Calu3 (cell line): ENCODE results near the gene GDI2. TPM values are rescaled to one million over a fixed set of nuclear protein-coding genes. Genes with fewer than 3 reads are reported as not detected.

Experiments
- BruUV-seq: library from RNA; stranded (reverse); fragments of 400-500 nt; replicated peaks from 2 replicates; lab custom pipeline; 2021; lab: Mats Ljungman, UMichigan
- CTCF ChIA-PET: fragments of 300-600 bp; sonication (Branson Sonifier 250); formaldehyde crosslinking; loops from one replicate; lab custom pipeline; 2022; ENCODE audit warnings: antibody characterized with exemption; lab: Charles Lee
- DNase-seq: peaks from one replicate; pipeline ENCODE4 v3.0.0; 2022
- H3K27ac Mint-ChIP-seq: one replicate; pipeline ENCODE4 v1.8.0; 2022; ENCODE audit warnings: mixed read lengths; ENCODE audit not compliant: unreplicated experiment
- H3K27me3 Mint-ChIP-seq: one replicate; pipeline ENCODE4 v1.8.0; 2022; ENCODE audit warnings: mixed read lengths; ENCODE audit not compliant: unreplicated experiment
- H3K36me3 Mint-ChIP-seq: one replicate; pipeline ENCODE4 v1.8.0; 2022; ENCODE audit warnings: mild to moderate bottlenecking, moderate library complexity, mixed read lengths; ENCODE audit not compliant: insufficient read depth, unreplicated experiment
- H3K4me1 Mint-ChIP-seq: one replicate; pipeline ENCODE4 v1.8.0; 2022; ENCODE audit warnings: mild to moderate bottlenecking, low read depth, mixed read lengths; ENCODE audit not compliant: unreplicated experiment
- H3K4me3 Mint-ChIP-seq: one replicate; pipeline ENCODE4 v1.8.0; 2022; ENCODE audit warnings: mild to moderate bottlenecking, low read depth, moderate library complexity, mixed read lengths; ENCODE audit not compliant: unreplicated experiment
- H3K9me3 Mint-ChIP-seq: one replicate; pipeline ENCODE4 v1.8.0; 2022; ENCODE audit warnings: low read depth, mixed read lengths; ENCODE audit not compliant: unreplicated experiment
- intact Hi-C: fragments of 100-400 bp; cut with micrococcal nuclease; formaldehyde crosslinking; loops from one replicate; pipeline ENCODE4 v1.10.0; 2022; ENCODE audit not compliant: unreplicated experiment
- total RNA-seq: library from RNA; stranded (reverse); gene quantifications from 2 replicates; pipeline ENCODE4 v1.2.3, GENCODE V29; 2022
- TF ChIP-seq, protein P1 (sequence below): fragments of 200-600 bp; IDR thresholded peaks from one replicate; pipeline ENCODE4 v1.8.0; 2022; ENCODE audit warnings: antibody characterized with exemption; ENCODE audit not compliant: unreplicated experiment

Gene GDI2
- total RNA-seq, 1 experiment from 2014 or later, result 215 TPM

GRCh38 chr10:5814110-5815107, 1.2 kb upstream of the GDI2 start:
- H3K9me3 Mint-ChIP-seq, result no peaks in the 10 kb centered on the region

GRCh38 chr10:5813091-5813340, 218 bp downstream of the GDI2 start:
- Mint-ChIP-seq H3K4me3 (peak overlapping the region; percentile 86), H3K9me3 (no peaks in the 10 kb centered on the region), H3K27me3 (no peaks in the 10 kb centered on the region), H3K4me1 (peaks cover 18% of the 10 kb centered on the region), H3K36me3 (peaks cover 46% of the 10 kb centered on the region), H3K27ac (peak overlapping the region; percentile 97)
- intact Hi-C loops, result loop anchor here (5.0 kb wide), 2 partner anchors 59 to 164 kb away; partner anchors contain the start of gene IL15RA
- no TSS peak for BruUV-seq
- TF ChIP-seq, protein P1, sequence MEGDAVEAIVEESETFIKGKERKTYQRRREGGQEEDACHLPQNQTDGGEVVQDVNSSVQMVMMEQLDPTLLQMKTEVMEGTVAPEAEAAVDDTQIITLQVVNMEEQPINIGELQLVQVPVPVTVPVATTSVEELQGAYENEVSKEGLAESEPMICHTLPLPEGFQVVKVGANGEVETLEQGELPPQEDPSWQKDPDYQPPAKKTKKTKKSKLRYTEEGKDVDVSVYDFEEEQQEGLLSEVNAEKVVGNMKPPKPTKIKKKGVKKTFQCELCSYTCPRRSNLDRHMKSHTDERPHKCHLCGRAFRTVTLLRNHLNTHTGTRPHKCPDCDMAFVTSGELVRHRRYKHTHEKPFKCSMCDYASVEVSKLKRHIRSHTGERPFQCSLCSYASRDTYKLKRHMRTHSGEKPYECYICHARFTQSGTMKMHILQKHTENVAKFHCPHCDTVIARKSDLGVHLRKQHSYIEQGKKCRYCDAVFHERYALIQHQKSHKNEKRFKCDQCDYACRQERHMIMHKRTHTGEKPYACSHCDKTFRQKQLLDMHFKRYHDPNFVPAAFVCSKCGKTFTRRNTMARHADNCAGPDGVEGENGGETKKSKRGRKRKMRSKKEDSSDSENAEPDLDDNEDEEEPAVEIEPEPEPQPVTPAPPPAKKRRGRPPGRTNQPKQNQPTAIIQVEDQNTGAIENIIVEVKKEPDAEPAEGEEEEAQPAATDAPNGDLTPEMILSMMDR, result no peak
- CTCF ChIA-PET, result interaction anchor here (0.7 kb wide), 1 partner anchor 60 kb away, joined by 3 read pairs; no protein-coding TSS in a partner anchor
- DNase-seq, result no peak

More at GRCh38 chr10:5814110-5815107, 1.2 kb upstream of the GDI2 start:
- intact Hi-C loops, result loop anchor here (5.0 kb wide), 2 partner anchors 58 to 163 kb away; partner anchors contain the start of gene IL15RA
- peak overlapping the region; percentile 97 for H3K27ac Mint-ChIP-seq
- peak overlapping the region; percentile 86 for H3K4me3 Mint-ChIP-seq
- peaks cover 13% of the 10 kb centered on the region for H3K4me1 Mint-ChIP-seq
- no TSS peak for BruUV-seq
- H3K36me3 Mint-ChIP-seq, result peaks cover 32% of the 10 kb centered on the region
- DNase-seq, result peak; percentile 11
- TF ChIP-seq, protein P1, result no peak
- no peaks in the 10 kb centered on the region for H3K27me3 Mint-ChIP-seq
- CTCF ChIA-PET, result interaction anchor here (0.6 kb wide), 1 partner anchor 44 kb away, joined by 4 read pairs; no protein-coding TSS in a partner anchor

GRCh38 chr10:5812283-5813090, 747 bp downstream of the GDI2 start:
- H3K4me1 Mint-ChIP-seq, result peaks cover 21% of the 10 kb centered on the region
- H3K4me3 Mint-ChIP-seq, result peak overlapping the region; percentile 86
- CTCF ChIA-PET, result no interaction called here
- TF ChIP-seq, protein P1, result no peak
- peaks cover 47% of the 10 kb centered on the region for H3K36me3 Mint-ChIP-seq
- BruUV-seq, result no TSS peak
- no peaks in the 10 kb centered on the region for H3K9me3 Mint-ChIP-seq
- H3K27me3 Mint-ChIP-seq, result no peaks in the 10 kb centered on the region
- peak; percentile 42 for DNase-seq
- intact Hi-C loops, result loop anchor here (5.0 kb wide), 2 partner anchors 60 to 165 kb away; partner anchors contain the start of gene IL15RA
- H3K27ac Mint-ChIP-seq, result peak overlapping the region; percentile 97

DNA sequence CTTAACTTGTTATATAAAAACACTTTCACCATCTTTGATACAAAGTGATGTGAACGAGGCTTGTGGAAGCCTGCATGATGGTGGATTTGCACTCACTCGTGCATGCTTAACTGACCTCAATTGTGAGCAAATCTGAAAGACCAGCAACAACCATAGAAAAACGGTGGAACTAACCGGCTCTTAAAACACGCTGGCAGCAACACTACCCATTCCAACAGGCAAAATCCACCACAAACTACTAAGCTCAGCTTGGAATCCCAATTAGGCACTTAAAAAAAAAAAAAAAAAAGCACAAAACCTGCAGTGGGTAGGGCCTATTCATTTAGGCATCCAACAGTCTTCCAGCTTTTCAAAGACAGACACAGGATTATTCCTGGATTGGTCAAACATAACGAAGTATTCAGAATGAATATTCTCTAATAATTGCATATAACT, 1.8 kb downstream of the GDI2 start:
- H3K27ac Mint-ChIP-seq, result peak overlapping the region; percentile 97
- peak overlapping the region; percentile 86 for H3K4me3 Mint-ChIP-seq
- TF ChIP-seq, protein P1, result no peak
- H3K27me3 Mint-ChIP-seq, result no peaks in the 10 kb centered on the region
- CTCF ChIA-PET, result interaction anchor here (0.6 to 0.7 kb wide), 2 partner anchors 195 to 205 kb away, joined by 3 read pairs; no protein-coding TSS in a partner anchor
- DNase-seq, result no peak
- intact Hi-C loops, result loop anchor here (2.0 to 5.0 kb wide), 3 partner anchors 61 to 166 kb away; partner anchors contain the start of gene IL15RA
- peaks cover 26% of the 10 kb centered on the region for H3K4me1 Mint-ChIP-seq
- no TSS peak for BruUV-seq
- no peaks in the 10 kb centered on the region for H3K9me3 Mint-ChIP-seq
- H3K36me3 Mint-ChIP-seq, result peaks cover 50% of the 10 kb centered on the region
